Stimulated activated CD8-positive, alpha-beta memory T cell treated with anti-CD3 and anti-CD28 coated beads, Interleukin-12 subunit alpha, Interleukin-12 subunit beta, amount 100 ng/mL, for 4 hours (primary cell): ENCODE data around the gene SLC39A11.

Experiments used
- DNase-seq: peaks from one replicate; pipeline ENCODE4 v3.0.0-alpha.2; 2020; ENCODE audit warnings: low read depth

Gene SLC39A11

GRCh38 chr17:72683506-72684404 lies 408.7 kb downstream of the SLC39A11 start:
- no peak for DNase-seq

- DNase-seq: no peak
These were observed 409.9 kb downstream of the SLC39A11 start for GRCh38 chr17:72682605-72683004.

GRCh38 chr17:72681844-72682243 lies 410.6 kb downstream of the SLC39A11 start:
- no peak for DNase-seq

- DNase-seq: no peak
These were observed 414.6 kb downstream of the SLC39A11 start for GRCh38 chr17:72677714-72678390.

- DNase-seq: no peak
These were observed 415.4 kb downstream of the SLC39A11 start for GRCh38 chr17:72677108-72677507.

- no peak for DNase-seq
These were observed 419.8 kb downstream of the SLC39A11 start for GRCh38 chr17:72672729-72673128.

GRCh38 chr17:72671016-72671415 lies 421.5 kb downstream of the SLC39A11 start:
- DNase-seq: no peak

GRCh38 chr17:72667096-72668063 lies 425.1 kb downstream of the SLC39A11 start:
- no peak for DNase-seq

GRCh38 chr17:72665852-72666851 lies 426.3 kb downstream of the SLC39A11 start:
- no peak for DNase-seq

GRCh38 chr17:72662827-72663190 lies 429.7 kb downstream of the SLC39A11 start:
- no peak for DNase-seq

- DNase-seq: no peak
These were observed 430.3 kb downstream of the SLC39A11 start for GRCh38 chr17:72661945-72662826.

GRCh38 chr17:72661116-72661944 lies 431.2 kb downstream of the SLC39A11 start:
- no peak for DNase-seq

GRCh38 chr17:72660274-72661115 lies 432.0 kb downstream of the SLC39A11 start:
- DNase-seq: no peak

- DNase-seq: no peak
These were observed 432.7 kb downstream of the SLC39A11 start for GRCh38 chr17:72659811-72660210.

GRCh38 chr17:72658675-72659074 lies 433.8 kb downstream of the SLC39A11 start:
- DNase-seq: no peak

- DNase-seq: no peak
These were observed 434.8 kb downstream of the SLC39A11 start for GRCh38 chr17:72657467-72658317.

- DNase-seq: no peak
These were observed 436.2 kb downstream of the SLC39A11 start for GRCh38 chr17:72656130-72656763.
